ENCODE measurements around the gene SGK1. TPM values are rescaled to one million over a fixed set of nuclear protein-coding genes. Genes with fewer than 3 reads are reported as not detected.
"Not testable (repeated sequence)": the region's sequence is repeated elsewhere in the genome, so short reads cannot be mapped to it uniquely, and the experiment has no call there.

The SGK1 gene
- total RNA-seq, 3 donors from 2014 or later, result 104 to 459 (median 193) TPM

DNA sequence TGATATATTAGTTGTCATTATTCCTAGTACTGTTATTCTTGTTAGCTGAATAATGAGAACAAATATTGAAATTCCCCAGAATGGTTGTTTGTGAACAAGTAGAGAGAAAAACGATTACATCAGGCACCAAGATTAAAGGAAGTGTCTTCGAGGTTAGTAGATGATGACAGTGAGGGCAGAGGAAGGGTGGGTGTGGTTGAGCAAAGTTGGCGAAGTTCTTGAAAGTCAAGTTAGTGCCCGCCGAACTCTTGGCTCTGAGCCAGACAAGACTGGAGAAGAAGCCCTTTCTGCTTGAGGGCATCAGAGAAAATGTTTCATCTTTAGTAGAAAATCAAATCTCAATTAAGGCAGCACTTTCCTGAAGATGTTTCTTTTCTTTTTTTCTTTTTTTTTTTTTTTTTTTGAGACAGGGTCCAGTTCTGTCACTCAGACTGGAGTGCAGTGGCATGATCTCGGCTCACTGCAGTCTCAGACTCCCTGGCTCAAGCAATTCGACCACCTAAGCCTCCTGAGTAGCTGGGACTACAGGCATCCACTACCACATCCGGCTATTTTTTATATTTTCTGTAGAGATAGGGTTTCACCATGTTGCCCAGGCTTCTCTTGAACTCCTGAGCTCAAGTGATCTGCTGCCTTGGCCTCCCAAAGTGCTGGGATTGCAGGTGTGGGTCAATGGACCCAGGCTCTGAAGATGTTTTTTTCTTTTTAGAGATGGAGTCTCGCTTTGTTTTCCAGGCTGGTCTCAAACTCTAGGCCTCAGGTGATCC is 77.1 kb downstream of the SGK1 start:
- DNase-seq (ENCODE audit: low spot score in 2 of 2), result peak in 1 of 2 donors; percentile 51
- TF ChIP-seq, protein P1, sequence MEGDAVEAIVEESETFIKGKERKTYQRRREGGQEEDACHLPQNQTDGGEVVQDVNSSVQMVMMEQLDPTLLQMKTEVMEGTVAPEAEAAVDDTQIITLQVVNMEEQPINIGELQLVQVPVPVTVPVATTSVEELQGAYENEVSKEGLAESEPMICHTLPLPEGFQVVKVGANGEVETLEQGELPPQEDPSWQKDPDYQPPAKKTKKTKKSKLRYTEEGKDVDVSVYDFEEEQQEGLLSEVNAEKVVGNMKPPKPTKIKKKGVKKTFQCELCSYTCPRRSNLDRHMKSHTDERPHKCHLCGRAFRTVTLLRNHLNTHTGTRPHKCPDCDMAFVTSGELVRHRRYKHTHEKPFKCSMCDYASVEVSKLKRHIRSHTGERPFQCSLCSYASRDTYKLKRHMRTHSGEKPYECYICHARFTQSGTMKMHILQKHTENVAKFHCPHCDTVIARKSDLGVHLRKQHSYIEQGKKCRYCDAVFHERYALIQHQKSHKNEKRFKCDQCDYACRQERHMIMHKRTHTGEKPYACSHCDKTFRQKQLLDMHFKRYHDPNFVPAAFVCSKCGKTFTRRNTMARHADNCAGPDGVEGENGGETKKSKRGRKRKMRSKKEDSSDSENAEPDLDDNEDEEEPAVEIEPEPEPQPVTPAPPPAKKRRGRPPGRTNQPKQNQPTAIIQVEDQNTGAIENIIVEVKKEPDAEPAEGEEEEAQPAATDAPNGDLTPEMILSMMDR (IDR thresholded peaks at IDR 0.05), result no peak
- no peak for TF ChIP-seq POLR2AphosphoS5 (IDR thresholded peaks at IDR 0.05)
- no peak for TF ChIP-seq POLR2A (IDR thresholded peaks at IDR 0.05)
- no peaks in the 10 kb centered on the region for H3K4me1 ChIP-seq
- intact Hi-C loops (cut with DNase I; ENCODE audit: low total_unique reads), result no loop called here
- no peak overlapping the region for H3K4me3 ChIP-seq
- no peaks in the 10 kb centered on the region for H3K27me3 ChIP-seq
- no peaks in the 10 kb centered on the region for H3K9me3 ChIP-seq
- no peak overlapping the region for H3K27ac ChIP-seq
- H3K36me3 ChIP-seq, result no peaks in the 10 kb centered on the region

DNA sequence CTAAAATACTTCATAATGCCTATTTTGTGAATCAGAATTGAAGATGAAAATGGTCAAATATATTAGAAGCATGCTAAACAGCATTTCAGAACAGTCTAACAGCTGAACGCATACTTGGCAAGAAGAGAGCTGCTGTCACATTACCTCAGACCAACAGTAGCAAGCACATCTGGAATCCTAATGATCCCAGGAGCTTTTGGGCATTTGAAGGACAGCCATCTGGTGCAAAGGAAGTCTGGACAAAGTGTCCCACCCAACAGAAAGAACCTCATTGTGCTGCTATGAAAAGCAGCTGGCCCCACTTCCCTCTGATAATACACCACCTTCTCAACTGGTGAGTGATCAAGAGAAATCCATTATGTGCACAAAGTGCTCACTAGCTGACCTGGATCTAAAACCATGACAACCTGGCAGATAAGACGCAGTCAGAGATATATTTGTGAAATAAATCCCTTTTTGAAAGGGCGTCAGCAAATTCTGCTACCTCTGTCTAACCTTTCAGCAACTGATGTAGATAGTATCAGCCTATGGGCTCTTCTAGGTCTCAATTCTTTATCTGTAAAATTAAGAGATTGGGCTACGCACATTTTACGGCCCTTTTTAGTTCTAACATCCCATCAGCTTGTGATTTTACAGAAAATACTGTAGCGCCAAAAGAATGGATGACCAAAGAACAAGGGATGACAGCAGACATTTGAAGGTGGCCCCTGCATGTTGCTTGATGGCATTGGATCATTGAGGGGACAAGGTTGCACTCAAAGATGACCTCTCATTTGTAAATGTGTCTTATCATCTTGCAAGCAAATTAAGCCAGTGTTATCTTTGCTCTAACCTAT is 78.7 kb downstream of the SGK1 start:
- no peak for DNase-seq (ENCODE audit: low spot score in 2 of 2)
- TF ChIP-seq POLR2A (IDR thresholded peaks at IDR 0.05) (no peak), POLR2AphosphoS5 (IDR thresholded peaks at IDR 0.05) (no peak)
- TF ChIP-seq, protein P1 (IDR thresholded peaks at IDR 0.05), result no peak
- Histone ChIP-seq H3K36me3 (no peaks in the 10 kb centered on the region), H3K4me1 (no peaks in the 10 kb centered on the region), H3K27ac (no peak overlapping the region), H3K4me3 (no peak overlapping the region), H3K9me3 (no peaks in the 10 kb centered on the region), H3K27me3 (no peaks in the 10 kb centered on the region)
- intact Hi-C loops (cut with DNase I; ENCODE audit: low total_unique reads), result no loop called here

DNA sequence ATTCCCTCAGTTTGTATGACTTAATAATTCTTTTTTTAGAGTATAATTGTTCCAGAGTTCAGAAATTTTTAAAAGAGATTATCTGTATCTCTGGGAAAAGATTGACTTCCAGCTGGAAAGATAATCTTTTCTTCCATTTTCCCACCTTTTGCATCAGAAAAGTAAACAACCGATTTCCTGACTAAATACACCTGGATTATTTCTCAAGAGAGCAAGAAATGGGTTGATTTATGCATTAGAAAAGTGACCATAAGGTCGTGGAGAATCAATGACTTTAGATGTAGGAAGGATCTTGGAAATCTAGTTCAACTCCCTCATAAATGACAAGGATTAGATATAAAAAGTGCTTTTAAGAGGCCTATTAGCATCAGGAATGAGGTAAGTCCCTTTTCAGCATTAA is 79.9 kb downstream of the SGK1 start:
- Histone ChIP-seq H3K9me3 (no peaks in the 10 kb centered on the region), H3K27ac (no peak overlapping the region), H3K36me3 (no peaks in the 10 kb centered on the region), H3K4me3 (no peak overlapping the region), H3K27me3 (no peaks in the 10 kb centered on the region), H3K4me1 (no peaks in the 10 kb centered on the region)
- no peak for DNase-seq (ENCODE audit: low spot score in 2 of 2)
- intact Hi-C loops (cut with DNase I; ENCODE audit: low total_unique reads), result no loop called here
- TF ChIP-seq, protein P1 (IDR thresholded peaks at IDR 0.05), result no peak
- TF ChIP-seq POLR2AphosphoS5 (IDR thresholded peaks at IDR 0.05) (no peak), POLR2A (IDR thresholded peaks at IDR 0.05) (no peak)

DNA sequence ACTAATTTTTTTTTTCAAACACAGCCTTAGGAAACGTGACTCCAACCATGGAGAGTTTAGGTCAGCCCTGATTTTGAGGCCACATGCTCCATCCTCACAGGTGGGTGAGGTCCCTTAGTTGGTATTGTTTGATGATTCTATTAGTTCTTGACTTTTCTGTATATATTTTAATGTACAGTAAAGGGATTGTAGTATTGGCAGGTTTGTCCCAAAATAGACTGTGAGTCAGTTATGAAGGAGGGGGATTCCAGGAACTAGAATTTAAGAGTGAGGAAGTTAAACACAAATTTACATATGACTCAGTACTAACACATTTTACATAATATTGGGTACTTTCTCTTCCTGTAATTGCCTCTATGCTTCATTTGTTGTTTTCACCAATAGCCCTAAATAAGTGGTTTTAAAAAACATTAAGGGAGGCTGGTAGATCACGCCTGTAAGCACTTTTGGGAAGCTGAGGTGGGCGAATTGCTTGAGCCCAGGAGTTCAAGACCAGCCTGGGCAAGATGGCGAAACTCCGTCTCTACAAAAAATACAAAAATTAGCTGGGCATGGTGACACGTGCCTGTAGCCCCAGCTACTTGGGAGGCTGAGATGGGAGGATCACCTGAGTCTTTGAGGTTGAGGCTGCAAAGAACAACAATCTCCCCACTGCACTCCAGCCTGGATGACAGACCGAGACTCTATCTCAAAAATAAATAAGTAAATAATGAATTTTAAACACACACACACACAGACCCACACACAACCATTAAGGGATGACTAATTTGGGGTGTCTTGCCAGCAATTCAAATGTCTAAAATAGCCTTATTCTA is 81.8 kb downstream of the SGK1 start:
- Histone ChIP-seq H3K9me3 (no peaks in the 10 kb centered on the region), H3K27me3 (no peaks in the 10 kb centered on the region), H3K27ac (no peak overlapping the region), H3K4me3 (no peak overlapping the region), H3K4me1 (no peaks in the 10 kb centered on the region), H3K36me3 (no peaks in the 10 kb centered on the region)
- no peak for TF ChIP-seq POLR2A (IDR thresholded peaks at IDR 0.05)
- TF ChIP-seq, protein P1 (IDR thresholded peaks at IDR 0.05), result no peak
- no peak for TF ChIP-seq POLR2AphosphoS5 (IDR thresholded peaks at IDR 0.05)
- no peak for DNase-seq (ENCODE audit: low spot score in 2 of 2)
- intact Hi-C loops (cut with DNase I; ENCODE audit: low total_unique reads), result no loop called here

DNA sequence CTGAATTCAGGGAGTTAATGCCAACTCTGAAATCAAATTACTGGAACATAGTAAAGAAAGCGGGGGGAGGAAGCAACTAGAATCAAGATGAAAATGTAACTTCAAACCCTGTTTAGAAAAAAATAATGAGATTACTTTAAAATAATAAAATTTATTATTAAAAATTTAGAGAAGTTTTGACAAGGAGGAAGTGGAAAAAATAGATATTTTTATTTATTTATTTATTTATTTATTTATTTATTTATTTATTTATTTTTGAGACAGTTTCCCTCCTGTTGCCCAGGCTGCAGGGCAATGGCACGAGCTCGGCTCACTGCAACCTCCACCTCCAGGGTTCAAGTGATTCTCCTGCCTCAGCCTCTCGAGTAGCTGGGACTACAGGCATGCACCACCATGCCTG is 82.6 kb downstream of the SGK1 start:
- H3K27me3 ChIP-seq; DNase-seq (ENCODE audit: low spot score in 2 of 2); H3K36me3 ChIP-seq; H3K27ac ChIP-seq; H3K9me3 ChIP-seq; H3K4me1 ChIP-seq; intact Hi-C loops (cut with DNase I; ENCODE audit: low total_unique reads); H3K4me3 ChIP-seq: not testable (repeated sequence)

Data from breast epithelium (tissue), 4 donors.